K562 (cell line): ENCODE measurements around the gene TUBGCP5. TPM values are rescaled to one million over a fixed set of nuclear protein-coding genes. Genes with fewer than 3 reads are reported as not detected.

Experiments used
- CHD7 ChIP-seq: fragments of 200-600 bp; sonication (generic); IDR thresholded peaks from one replicate; pipeline ENCODE4 v1.6.1; 2012; ENCODE audit warnings: mild to moderate bottlenecking, low read depth, low read length, inconsistent platforms
- GATAD2B ChIP-seq: fragments of 450-650 bp; IDR thresholded peaks from 2 replicates; pipeline ENCODE4 v1.6.1; 2017; ENCODE audit warnings: mild to moderate bottlenecking, borderline replicate concordance
- HDAC1 ChIP-seq, 2 experiments: fragments of 450-650 bp; IDR thresholded peaks; 2 replicates each; pipeline ENCODE4 v1.6.1; 2016 to 2017; ENCODE audit warnings: inconsistent platforms in 1 of 2, mild to moderate bottlenecking in 1 of 2, moderate library complexity in 1 of 2
- JUN ChIP-seq, 2 experiments: sonication (generic) in 1 of 2; formaldehyde crosslinking in 1 of 2; IDR thresholded peaks; 2 replicates each; pipeline versions ENCODE4 v1.6.1 to v1.8.0; 2012 to 2022; ENCODE audit warnings: borderline replicate concordance in 2 of 2, mild to moderate bottlenecking in 2 of 2, improper control_type of control experiment in 1 of 2, low read depth in 1 of 2, low read length in 1 of 2, missing genetic modification reagents in 1 of 2
- MAFF ChIP-seq: IDR thresholded peaks from 2 replicates; pipeline ENCODE4 v1.6.1; 2012; ENCODE audit warnings: low read length, improper control_type of control experiment
- MTF1 ChIP-seq: fragments of 250-450 bp; sonication (Bioruptor Pico); IDR thresholded peaks from 2 replicates; pipeline ENCODE4 v1.9.0; 2021; ENCODE audit warnings: moderate library complexity, mild to moderate bottlenecking, inconsistent platforms, borderline replicate concordance
- PREB ChIP-seq: sonication (generic); formaldehyde crosslinking; IDR thresholded peaks from 2 replicates; pipeline ENCODE4 v1.8.1; 2023; ENCODE audit warnings: mild to moderate bottlenecking, missing genetic modification reagents
- RBBP5 ChIP-seq: fragments of 200-600 bp; sonication (generic); IDR thresholded peaks from 2 replicates; pipeline ENCODE4 v1.6.1; 2012; ENCODE audit warnings: borderline replicate concordance, mild to moderate bottlenecking, low read length, control low read depth, inconsistent platforms; ENCODE audit not compliant: insufficient read depth, poor library complexity, severe bottlenecking
- ZZZ3 ChIP-seq: fragments of 450-650 bp; IDR thresholded peaks from 2 replicates; pipeline ENCODE4 v1.6.1; 2016; ENCODE audit warnings: antibody characterized with exemption, mild to moderate bottlenecking, moderate library complexity
- polyA plus RNA-seq, 8 experiments: library from polyadenylated mRNA; depleted of rRNA in 4 of 8; stranded (reverse) in 5 of 8; unstranded in 3 of 8; fragments of >200 nt; fragmentation: Nextera tagmentation in 2 of 8; fragmentation: Illumina TruSeq in 1 of 8; extraction: Ambion mirVana in 2 of 8; extraction: Trizol in 1 of 8; gene quantifications; 2 replicates each; pipeline versions ENCODE4 v1.2.1 to v1.2.3, GENCODE V29; 2011 to 2014; ENCODE audit warnings: inconsistent platforms in 1 of 8, missing spikeins in 1 of 8
- total RNA-seq, 7 experiments: library from RNA; depleted of rRNA in 6 of 7; stranded (reverse); fragments of >200 nt in 6 of 7; fragmentation: Illumina TruSeq in 2 of 7; extraction: Trizol in 2 of 7; gene quantifications; 2 replicates each; pipeline versions ENCODE4 v1.2.1 to v1.2.3, GENCODE V29; 2011 to 2021; ENCODE audit warnings: low replicate concordance in 1 of 7
- TF ChIP-seq, protein P1 (sequence below), 3 experiments: IDR thresholded peaks in 2 of 3; conservative IDR thresholded peaks in 1 of 3; 2 replicates each; pipeline ENCODE4 v1.5.1; 2011 to 2012; ENCODE audit warnings: low read length in 3 of 3, mild to moderate bottlenecking in 3 of 3, control low read depth in 2 of 3, improper control_type of control experiment in 1 of 3, inconsistent platforms in 1 of 3, low read depth in 1 of 3, mixed read lengths in 1 of 3, moderate library complexity in 1 of 3; ENCODE audit not compliant: insufficient read depth in 2 of 3

TUBGCP5 gene
- total and polyA plus RNA-seq, 9 of the 15 experiments (the other 6 are each of a cell fraction or from before 2014, with no cell fraction given): 5.8 to 33.9 (median 23.2) TPM

GRCh38 chr15:22980189-22981050 is 58.9 kb downstream of the TUBGCP5 start, which contains the start of gene CYFIP1 (continued):
- TF ChIP-seq RBBP5 (peak; percentile 16), HDAC1 (IDR thresholded peaks at IDR 0.05) (peak in 1 of 2 experiments; percentile 50; a peak in 1 of 4 replicates), ZZZ3 (no peak), MTF1 (no peak), CHD7 (no peak), PREB (no peak), MAFF (no peak), JUN (IDR thresholded peaks at IDR 0.05; ENCODE audit: borderline replicate concordance, low read depth, low read length) (0 out of 2 replicates have a peak, but pooled peaks have one; percentile 29), JUN (CRISPR knock-in tag; IDR thresholded peaks at IDR 0.05; ENCODE audit: borderline replicate concordance) (no peak), GATAD2B (peak; percentile 68; the same call in 1 of the 2 replicates)
- TF ChIP-seq, protein P1, sequence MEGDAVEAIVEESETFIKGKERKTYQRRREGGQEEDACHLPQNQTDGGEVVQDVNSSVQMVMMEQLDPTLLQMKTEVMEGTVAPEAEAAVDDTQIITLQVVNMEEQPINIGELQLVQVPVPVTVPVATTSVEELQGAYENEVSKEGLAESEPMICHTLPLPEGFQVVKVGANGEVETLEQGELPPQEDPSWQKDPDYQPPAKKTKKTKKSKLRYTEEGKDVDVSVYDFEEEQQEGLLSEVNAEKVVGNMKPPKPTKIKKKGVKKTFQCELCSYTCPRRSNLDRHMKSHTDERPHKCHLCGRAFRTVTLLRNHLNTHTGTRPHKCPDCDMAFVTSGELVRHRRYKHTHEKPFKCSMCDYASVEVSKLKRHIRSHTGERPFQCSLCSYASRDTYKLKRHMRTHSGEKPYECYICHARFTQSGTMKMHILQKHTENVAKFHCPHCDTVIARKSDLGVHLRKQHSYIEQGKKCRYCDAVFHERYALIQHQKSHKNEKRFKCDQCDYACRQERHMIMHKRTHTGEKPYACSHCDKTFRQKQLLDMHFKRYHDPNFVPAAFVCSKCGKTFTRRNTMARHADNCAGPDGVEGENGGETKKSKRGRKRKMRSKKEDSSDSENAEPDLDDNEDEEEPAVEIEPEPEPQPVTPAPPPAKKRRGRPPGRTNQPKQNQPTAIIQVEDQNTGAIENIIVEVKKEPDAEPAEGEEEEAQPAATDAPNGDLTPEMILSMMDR (IDR thresholded peaks at IDR 0.05 in 2 of 3, conservative IDR thresholded peaks at IDR 0.05 in 1 of 3; ENCODE audit: insufficient read depth in 2 of 3, low read depth in 1 of 3, low read length in 3 of 3): 0 out of 6 replicates have a peak, but pooled peaks of 1 of the 3 experiments have one; percentile 5
